Measurements from ENCODE around the gene NID1.
A peak's percentile ranks its signal among the peaks of the same experiment; 100 is the strongest.
"Not testable (repeated sequence)": the region's sequence is repeated elsewhere in the genome, so short reads cannot be mapped to it uniquely, and the experiment has no call there.

Gene NID1

DNA sequence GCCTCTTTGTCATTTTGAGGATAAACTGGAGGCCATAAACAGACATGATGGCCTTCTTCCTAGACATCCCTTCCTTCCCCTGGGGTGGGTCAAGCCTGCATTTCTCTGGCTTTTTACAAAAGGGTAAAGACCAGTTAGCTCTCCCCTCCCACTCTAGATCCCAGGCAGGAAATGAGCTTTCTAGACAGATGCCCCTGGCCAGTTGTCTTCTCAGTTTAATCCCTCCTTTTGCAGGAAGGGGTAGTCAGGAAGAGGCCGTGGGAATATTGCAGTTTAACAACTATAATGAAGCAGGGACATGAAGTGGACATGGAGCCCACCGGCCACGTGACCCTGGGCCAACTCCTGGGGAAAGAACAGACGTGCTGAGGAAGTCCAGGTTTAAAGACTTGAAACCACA, 85.7 kb downstream of the NID1 start:
- Mint-ChIP-seq H3K4me3 (no peak overlapping the region), H3K27ac (no peak overlapping the region), H3K9me3 (no peaks in the 10 kb centered on the region), H3K27me3 (peaks cover 53% of the 10 kb centered on the region), H3K36me3 (no peaks in the 10 kb centered on the region), H3K4me1 (no peaks in the 10 kb centered on the region)
- no peak for DNase-seq
- CTCF ChIA-PET, result no interaction called here

DNA sequence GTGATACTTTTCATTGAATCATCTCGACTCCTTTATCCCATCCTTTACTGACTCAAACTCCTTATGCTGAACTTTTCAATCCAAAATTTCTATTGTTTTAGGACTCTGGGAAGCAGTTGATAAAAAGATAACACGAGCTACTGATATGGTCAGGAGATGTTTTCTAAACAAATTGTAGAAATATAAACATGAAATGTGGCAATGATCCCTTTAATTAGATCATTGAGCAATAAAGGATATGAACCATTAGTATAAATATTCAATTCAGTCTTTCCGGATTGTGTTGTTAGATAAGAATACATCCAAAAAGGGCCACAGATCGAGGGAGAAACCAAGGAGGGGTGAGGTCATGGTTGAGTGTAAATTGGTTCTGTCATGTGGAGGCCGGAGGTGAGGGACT, 88.4 kb downstream of the NID1 start:
- no peak overlapping the region for H3K27ac Mint-ChIP-seq
- peaks cover 30% of the 10 kb centered on the region for H3K27me3 Mint-ChIP-seq
- H3K9me3 Mint-ChIP-seq, result no peaks in the 10 kb centered on the region
- H3K4me3 Mint-ChIP-seq, result no peak overlapping the region
- CTCF ChIA-PET, result no interaction called here
- H3K36me3 Mint-ChIP-seq, result no peaks in the 10 kb centered on the region
- no peak for DNase-seq
- H3K4me1 Mint-ChIP-seq, result peaks cover 11% of the 10 kb centered on the region

DNA sequence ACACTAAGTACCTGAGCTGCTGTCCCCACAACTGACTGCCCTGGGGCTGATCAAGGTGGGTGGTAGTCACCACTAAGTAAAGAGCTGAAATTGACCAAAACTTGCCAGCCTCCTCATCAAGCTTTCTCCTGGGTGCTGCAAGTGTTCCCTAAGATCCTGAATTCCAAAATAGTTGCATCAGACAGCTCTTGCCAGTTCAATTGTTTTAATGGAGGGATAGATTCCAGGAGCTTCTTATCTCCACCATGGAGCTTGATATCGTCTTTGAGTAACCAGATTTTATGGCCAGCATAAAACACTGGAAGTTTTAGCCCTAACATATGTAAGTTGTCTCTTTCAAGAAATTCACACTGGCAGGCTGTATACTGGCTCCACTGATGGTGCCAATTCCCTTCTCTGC, 90.3 kb downstream of the NID1 start:
- H3K4me3 Mint-ChIP-seq, result no peak overlapping the region
- no peaks in the 10 kb centered on the region for H3K9me3 Mint-ChIP-seq
- no peaks in the 10 kb centered on the region for H3K36me3 Mint-ChIP-seq
- no peak overlapping the region for H3K27ac Mint-ChIP-seq
- CTCF ChIA-PET, result interaction anchor here (0.7 to 1.4 kb wide), 4 partner anchors 19 to 242 kb away, joined by 4 to 8 read pairs (median 5); partner anchors contain the start of gene LYST
- peaks cover 17% of the 10 kb centered on the region for H3K27me3 Mint-ChIP-seq
- no peak for DNase-seq
- H3K4me1 Mint-ChIP-seq, result peaks cover 16% of the 10 kb centered on the region

DNA sequence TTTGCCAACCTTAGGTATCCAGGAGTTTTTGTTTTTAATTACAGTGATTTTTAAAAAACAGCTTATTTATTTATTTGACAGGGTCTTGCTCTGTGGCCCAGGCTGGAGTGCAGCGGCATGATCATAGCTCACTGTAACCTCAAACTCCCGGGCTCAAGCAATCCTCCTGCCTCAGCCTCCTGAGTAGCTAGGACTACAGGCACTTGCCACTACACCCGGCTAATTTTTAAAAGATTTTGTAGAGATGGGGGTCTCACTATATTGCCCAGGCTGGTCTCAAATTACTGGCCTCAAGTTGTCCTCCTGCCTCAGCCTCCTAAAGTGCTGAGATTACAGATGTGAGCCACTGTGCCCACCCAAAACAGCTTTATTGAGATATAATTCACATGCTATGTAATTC, 92.2 kb downstream of the NID1 start:
- not testable (repeated sequence) for H3K4me3 Mint-ChIP-seq, DNase-seq, H3K9me3 Mint-ChIP-seq, H3K36me3 Mint-ChIP-seq, H3K27ac Mint-ChIP-seq
- CTCF ChIA-PET, result interaction anchor here (0.9 to 5.4 kb wide), 21 partner anchors 8 to 461 kb away, joined by 3 to 65 read pairs (median 7); partner anchors contain the start of gene LYST
- Mint-ChIP-seq H3K4me1 (peaks cover 16% of the 10 kb centered on the region), H3K27me3 (peaks cover 12% of the 10 kb centered on the region)

DNA sequence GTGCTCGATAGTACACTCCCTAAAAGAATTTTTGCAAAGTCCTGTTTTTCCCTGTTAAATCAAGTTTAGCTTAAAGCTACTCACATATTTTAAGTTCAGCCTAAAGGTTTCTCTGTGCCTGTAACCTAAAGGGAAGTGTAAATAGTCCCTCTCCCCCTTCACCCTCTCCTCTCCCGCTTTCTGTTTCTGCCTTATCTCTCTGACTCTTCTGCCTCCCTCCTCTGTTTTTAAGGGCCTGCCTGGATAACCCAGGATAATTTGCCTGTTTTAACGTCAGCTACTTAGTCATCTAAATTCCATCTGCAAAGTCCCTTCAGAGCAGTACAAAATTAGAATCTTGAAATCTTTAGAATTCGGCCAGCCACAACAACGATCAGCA, 92.6 kb downstream of the NID1 start:
- DNase-seq, result no peak
- H3K4me3 Mint-ChIP-seq, result peak overlapping the region; percentile 36
- H3K27me3 Mint-ChIP-seq, result peaks cover 12% of the 10 kb centered on the region
- H3K36me3 Mint-ChIP-seq, result no peaks in the 10 kb centered on the region
- H3K4me1 Mint-ChIP-seq, result peaks cover 16% of the 10 kb centered on the region
- CTCF ChIA-PET, result interaction anchor here (0.5 to 5.4 kb wide), 46 partner anchors 8 to 509 kb away, joined by 3 to 65 read pairs (median 5); partner anchors contain the start of genes B3GALNT2, LYST and NID1
- peak overlapping the region; percentile 85 for H3K27ac Mint-ChIP-seq
- H3K9me3 Mint-ChIP-seq, result no peaks in the 10 kb centered on the region

DNA sequence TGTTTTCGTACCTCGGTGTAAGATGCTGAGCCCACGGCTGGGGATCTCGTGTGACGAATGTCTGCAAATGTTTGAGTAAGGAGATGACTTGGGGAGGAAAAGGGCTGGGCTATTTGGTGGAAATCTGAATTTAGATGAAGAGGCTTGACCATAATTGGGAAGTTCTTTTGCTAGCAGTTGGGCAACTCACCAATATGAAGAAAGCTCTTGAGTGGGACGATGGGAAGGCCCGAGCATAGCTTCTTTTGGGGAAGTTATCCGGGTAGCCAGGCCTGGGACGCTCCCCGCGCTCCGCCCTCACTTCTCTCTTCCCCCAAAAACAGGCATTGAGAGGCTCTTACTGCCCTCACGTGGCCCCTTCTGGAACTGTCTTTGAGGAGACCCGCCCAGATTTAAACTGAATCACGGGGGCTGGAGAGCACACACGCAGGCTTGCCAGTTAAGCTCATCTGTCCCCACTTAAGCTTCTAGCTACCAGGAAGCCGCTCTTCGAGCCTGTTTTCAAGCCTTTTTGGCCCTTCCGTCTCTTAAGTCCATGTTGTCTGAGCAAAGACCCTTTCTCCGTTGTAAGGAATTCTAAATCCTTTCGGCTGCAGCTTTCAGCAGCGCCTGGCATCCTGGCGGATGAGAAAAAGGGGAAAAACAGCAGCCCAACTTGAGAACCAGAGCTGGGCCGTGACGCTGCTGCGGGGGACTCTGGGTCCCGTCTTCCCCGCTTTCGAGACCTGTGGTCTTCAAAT, 93.1 kb downstream of the NID1 start:
- DNase-seq, result peak; percentile 92
- peak overlapping the region; percentile 36 for H3K4me3 Mint-ChIP-seq
- H3K27me3 Mint-ChIP-seq, result peaks cover 12% of the 10 kb centered on the region
- CTCF ChIA-PET, result interaction anchor here (0.5 to 5.4 kb wide), 47 partner anchors 9 to 509 kb away, joined by 3 to 65 read pairs (median 5); partner anchors contain the start of genes B3GALNT2, LYST and NID1
- H3K27ac Mint-ChIP-seq, result peak overlapping the region; percentile 85
- H3K9me3 Mint-ChIP-seq, result no peaks in the 10 kb centered on the region
- H3K4me1 Mint-ChIP-seq, result peaks cover 18% of the 10 kb centered on the region
- no peaks in the 10 kb centered on the region for H3K36me3 Mint-ChIP-seq

DNA sequence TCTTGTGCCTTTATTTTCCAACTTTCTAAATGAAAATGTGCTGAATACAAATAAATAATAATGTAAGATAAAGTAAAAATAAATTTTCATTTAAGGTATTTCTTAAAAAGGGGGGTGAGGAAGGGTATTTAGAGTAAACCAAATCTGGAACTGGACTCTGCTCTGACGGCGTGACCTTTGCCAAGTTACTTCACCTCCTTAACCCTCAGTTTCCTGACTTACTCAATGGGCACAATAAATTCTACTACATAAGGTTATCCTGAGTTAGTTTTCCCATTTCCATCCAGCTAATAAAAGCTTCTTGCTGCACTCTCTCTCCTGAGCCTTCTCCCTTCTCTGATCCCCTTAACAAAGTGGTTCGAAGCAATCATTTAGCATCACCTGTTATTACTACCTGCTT, 93.9 kb downstream of the NID1 start:
- CTCF ChIA-PET, result interaction anchor here (0.6 to 5.4 kb wide), 37 partner anchors 9 to 466 kb away, joined by 3 to 65 read pairs (median 6); partner anchors contain the start of genes B3GALNT2, LYST and NID1
- Mint-ChIP-seq H3K9me3 (peaks cover 2% of the 10 kb centered on the region), H3K4me3 (no peak overlapping the region), H3K36me3 (peaks cover 2% of the 10 kb centered on the region), H3K4me1 (peaks cover 26% of the 10 kb centered on the region), H3K27ac (no peak overlapping the region), H3K27me3 (peaks cover 12% of the 10 kb centered on the region)
- DNase-seq, result no peak

DNA sequence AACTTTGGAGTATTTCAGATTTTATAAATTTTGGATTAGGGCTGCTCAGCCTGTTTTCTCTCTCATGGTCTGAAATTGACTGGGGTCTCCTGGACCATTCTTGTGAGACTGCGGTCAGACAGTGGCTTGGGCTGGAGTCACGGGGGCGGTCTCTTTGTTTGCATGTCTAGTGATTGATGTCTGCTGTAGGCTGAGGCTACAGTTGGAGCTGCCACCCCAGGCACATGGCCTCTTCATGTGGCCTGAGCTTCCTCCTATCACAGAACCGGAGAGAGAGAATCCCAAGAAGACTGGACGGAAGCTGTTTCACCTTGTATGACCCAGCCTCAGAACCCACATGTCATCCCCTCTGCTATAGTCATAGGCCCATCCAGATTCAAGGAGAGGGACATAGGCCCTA, 96.1 kb downstream of the NID1 start:
- Mint-ChIP-seq H3K36me3 (peaks cover 10% of the 10 kb centered on the region), H3K9me3 (peaks cover 5% of the 10 kb centered on the region), H3K4me1 (peaks cover 43% of the 10 kb centered on the region), H3K27ac (no peak overlapping the region), H3K27me3 (peaks cover 4% of the 10 kb centered on the region), H3K4me3 (no peak overlapping the region)
- CTCF ChIA-PET, result interaction anchor here (5.4 kb wide), 1 partner anchor 104 kb away, joined by 65 read pairs; the partner anchor contains the start of gene LYST
- DNase-seq, result no peak

DNA sequence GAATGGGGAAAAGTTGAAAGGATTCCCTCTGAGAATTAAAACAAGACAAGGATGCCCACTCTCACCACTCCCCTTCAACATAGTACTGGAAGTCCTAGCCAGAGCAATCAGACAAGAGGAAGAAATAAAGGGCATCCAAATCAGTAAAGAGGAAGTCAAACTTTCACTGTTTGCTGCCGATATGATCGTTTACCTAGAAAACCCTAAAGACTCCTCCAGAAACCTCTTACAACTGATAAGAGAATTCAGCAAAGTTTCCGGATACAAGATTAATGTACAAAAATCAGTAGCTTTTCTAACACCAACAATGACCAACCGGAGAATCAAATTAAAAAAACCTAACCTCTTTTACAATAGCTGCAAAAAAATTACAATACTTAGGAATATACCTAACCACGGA, 98.8 kb downstream of the NID1 start:
- CTCF ChIA-PET, DNase-seq, H3K9me3 Mint-ChIP-seq, H3K4me3 Mint-ChIP-seq, H3K27me3 Mint-ChIP-seq, H3K27ac Mint-ChIP-seq: not testable (repeated sequence)
- Mint-ChIP-seq H3K36me3 (peaks cover 12% of the 10 kb centered on the region), H3K4me1 (peaks cover 32% of the 10 kb centered on the region)

DNA sequence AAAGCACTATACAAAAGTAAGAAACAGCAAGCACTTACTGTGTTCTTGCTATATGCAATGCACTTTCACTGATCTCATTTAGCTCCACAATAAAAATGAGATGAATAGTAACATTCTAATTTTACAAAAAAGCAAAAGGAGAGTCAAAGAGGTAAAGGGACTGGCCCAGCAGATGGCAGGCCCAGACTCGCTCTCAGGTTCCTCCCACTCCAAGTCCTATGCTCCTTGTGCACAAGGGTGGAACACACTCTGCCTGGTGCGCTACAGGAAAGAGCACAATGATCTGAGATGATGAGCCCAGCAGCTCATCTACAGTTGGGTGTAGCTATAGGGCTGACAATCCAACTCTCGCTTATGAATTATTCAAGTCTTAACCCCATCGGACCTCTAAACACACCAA, 104.1 kb downstream of the NID1 start:
- CTCF ChIA-PET, result interaction anchor here (6.3 kb wide), 1 partner anchor 10 kb away, joined by 36 read pairs; no protein-coding TSS in a partner anchor

DNA sequence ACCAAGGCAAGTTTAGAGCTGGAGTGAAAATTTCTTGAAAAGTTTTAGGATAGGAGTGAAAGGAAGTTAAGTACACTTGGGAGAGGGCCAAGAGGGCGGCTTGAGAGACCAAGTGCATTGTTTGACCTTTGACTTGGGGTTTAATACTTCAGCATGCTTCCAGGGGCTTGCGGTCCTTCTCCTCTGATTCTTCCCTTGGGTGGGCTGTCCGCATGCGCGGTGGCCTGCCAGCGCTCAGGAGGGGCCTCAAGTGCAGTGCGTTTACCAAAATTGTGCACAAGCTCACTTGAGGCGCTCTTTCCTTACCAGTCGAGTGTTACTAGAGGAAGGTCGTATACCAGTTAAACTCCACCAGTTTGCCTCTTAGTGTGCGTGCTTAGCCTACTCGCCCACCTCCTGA, 106.9 kb downstream of the NID1 start:
- H3K9me3 Mint-ChIP-seq, result no peaks in the 10 kb centered on the region
- H3K4me3 Mint-ChIP-seq, result no peak overlapping the region
- CTCF ChIA-PET, result interaction anchor here (0.6 to 6.3 kb wide), 4 partner anchors 13 to 149 kb away, joined by 3 to 36 read pairs (median 4); no protein-coding TSS in a partner anchor
- no peak overlapping the region for H3K27ac Mint-ChIP-seq
- no peak for DNase-seq
- H3K36me3 Mint-ChIP-seq, result no peaks in the 10 kb centered on the region
- peaks cover 7% of the 10 kb centered on the region for H3K27me3 Mint-ChIP-seq
- H3K4me1 Mint-ChIP-seq, result peaks cover 30% of the 10 kb centered on the region

More for the DNA sequence above, 104.1 kb downstream of the NID1 start:
- Mint-ChIP-seq H3K9me3 (peaks cover 2% of the 10 kb centered on the region), H3K27ac (no peak overlapping the region), H3K4me1 (peaks cover 21% of the 10 kb centered on the region), H3K36me3 (peaks cover 10% of the 10 kb centered on the region), H3K27me3 (peaks cover 11% of the 10 kb centered on the region), H3K4me3 (no peak overlapping the region)
- DNase-seq, result no peak

DNA sequence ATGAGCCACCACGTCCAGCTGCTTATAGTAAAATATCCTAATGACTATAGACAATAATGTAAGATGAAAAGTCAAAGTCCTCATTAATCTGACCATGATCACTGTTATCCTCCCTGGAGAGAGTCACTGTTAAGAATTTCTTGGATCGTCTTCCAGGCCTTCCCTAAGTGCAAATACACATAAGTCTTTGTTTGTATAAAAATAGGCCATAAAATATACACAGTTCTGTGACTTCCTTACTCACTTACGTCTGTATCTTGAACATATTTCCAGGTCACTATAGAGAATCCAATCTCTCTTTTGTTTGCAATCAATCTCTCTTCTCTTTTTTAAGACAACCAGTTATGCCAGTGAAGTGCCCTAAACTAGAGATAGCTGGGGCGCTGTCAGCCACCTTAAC, 109.1 kb downstream of the NID1 start:
- CTCF ChIA-PET, result interaction anchor here (0.9 to 6.3 kb wide), 4 partner anchors 15 to 122 kb away, joined by 3 to 36 read pairs (median 5); no protein-coding TSS in a partner anchor

DNA sequence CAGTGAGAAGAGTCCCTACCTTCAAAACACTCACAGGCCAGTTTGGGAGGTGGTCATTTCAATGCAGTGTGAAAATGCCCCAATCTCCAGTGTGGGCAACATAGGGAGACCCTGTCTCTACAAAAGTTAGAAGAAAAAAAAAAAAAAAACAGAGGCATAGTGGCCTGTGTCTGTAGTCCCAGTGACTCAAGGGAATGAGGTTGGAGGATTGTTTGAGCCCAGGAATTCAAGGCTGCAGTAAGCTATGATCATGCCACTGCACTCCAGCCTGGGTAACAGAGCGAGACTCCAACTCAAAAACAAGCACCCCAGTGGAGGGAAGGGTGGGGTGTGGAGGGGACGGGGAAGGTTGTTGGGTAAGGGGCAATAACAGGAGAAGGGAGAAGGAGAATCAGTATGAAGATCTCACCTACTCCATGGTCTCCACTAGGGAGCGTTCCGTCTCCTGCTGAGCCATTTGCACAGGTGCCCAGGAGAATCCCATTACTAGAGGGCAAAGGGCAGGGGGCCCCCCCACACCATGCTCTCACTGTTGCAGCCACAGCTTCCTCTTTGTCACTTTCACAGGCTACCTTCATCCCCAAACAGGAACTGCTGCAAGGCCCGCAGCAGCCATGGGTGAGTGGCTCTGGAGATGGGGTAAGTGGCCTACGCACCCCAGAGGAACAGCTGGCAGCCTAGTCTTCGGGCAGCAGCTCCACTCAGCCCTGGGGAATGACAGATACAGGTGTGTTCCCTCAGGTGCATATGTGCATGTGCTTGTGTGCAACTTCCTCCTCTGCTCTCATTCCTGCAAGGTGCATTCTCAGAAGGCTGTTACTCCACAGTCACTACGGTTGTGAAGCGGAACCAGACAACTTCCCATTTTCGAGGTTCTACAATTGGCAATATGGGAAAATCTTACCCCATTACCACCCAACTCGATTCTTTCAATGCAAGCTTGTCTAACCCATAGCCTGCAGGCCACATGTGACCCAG, 110.3 kb downstream of the NID1 start:
- CTCF ChIA-PET, result interaction anchor here (0.9 to 6.3 kb wide), 6 partner anchors 16 to 171 kb away, joined by 3 to 36 read pairs (median 6); no protein-coding TSS in a partner anchor
- DNase-seq, result peak; percentile 64
- Mint-ChIP-seq H3K27me3 (peaks cover 7% of the 10 kb centered on the region), H3K36me3 (no peaks in the 10 kb centered on the region), H3K4me3 (no peak overlapping the region), H3K4me1 (peaks cover 35% of the 10 kb centered on the region), H3K9me3 (no peaks in the 10 kb centered on the region), H3K27ac (peak overlapping the region; percentile 29)

More for the DNA sequence above, 109.1 kb downstream of the NID1 start:
- Mint-ChIP-seq H3K9me3 (no peaks in the 10 kb centered on the region), H3K4me3 (no peak overlapping the region), H3K36me3 (no peaks in the 10 kb centered on the region), H3K27ac (no peak overlapping the region), H3K4me1 (peaks cover 35% of the 10 kb centered on the region), H3K27me3 (peaks cover 7% of the 10 kb centered on the region)
- no peak for DNase-seq

DNA sequence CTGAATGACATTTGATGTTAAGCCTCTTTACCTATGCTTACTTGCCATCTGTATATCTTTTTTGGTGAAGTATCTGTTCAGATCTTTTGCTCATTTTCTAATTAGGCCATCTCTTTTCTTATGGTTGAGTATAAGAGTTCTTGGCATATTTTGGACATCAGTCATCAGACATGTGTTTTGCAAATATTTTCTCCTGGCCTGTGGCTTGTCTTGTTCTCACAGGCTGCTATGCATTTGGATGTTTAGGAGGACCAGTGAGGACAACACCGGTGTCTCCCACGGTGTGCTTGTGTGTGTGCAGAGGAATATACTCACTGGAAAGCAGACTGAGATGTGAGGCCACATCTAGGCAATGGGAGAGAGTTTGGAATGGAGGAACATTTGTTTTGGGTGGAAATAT, 111.1 kb downstream of the NID1 start:
- CTCF ChIA-PET, result interaction anchor here (1.3 to 4.6 kb wide), 2 partner anchors 18 to 88 kb away, joined by 6 to 27 read pairs; no protein-coding TSS in a partner anchor
- H3K27me3 Mint-ChIP-seq, result peaks cover 4% of the 10 kb centered on the region
- H3K36me3 Mint-ChIP-seq, result no peaks in the 10 kb centered on the region
- H3K4me1 Mint-ChIP-seq, result peaks cover 36% of the 10 kb centered on the region
- no peak overlapping the region for H3K4me3 Mint-ChIP-seq
- no peaks in the 10 kb centered on the region for H3K9me3 Mint-ChIP-seq
- no peak for DNase-seq
- H3K27ac Mint-ChIP-seq, result no peak overlapping the region
